HL-60/S4 (cell line): Measurements from ENCODE around the gene AJAP1.

Experiments
- in situ Hi-C: fragments of 300-500 bp; cut with MboI; formaldehyde crosslinking; loops from 2 replicates; pipeline ENCODE4 v1.14.3; 2022; ENCODE audit warnings: low sequenced_read_pairs

AJAP1 gene

GRCh38 chr1:4697801-4698200, 43.4 kb downstream of the AJAP1 start:
- in situ Hi-C loops, result no loop called here

GRCh38 chr1:4698911-4699310, 44.5 kb downstream of the AJAP1 start:
- in situ Hi-C loops, result no loop called here

- in situ Hi-C loops, result no loop called here
Measured at GRCh38 chr1:4699376-4700301, 45.2 kb downstream of the AJAP1 start.

- in situ Hi-C loops, result no loop called here
Measured at GRCh38 chr1:4700801-4701200, 46.4 kb downstream of the AJAP1 start.

- in situ Hi-C loops, result no loop called here
Measured at GRCh38 chr1:4701276-4701675, 46.9 kb downstream of the AJAP1 start.

- in situ Hi-C loops, result no loop called here
Measured at GRCh38 chr1:4702464-4702863, 48.1 kb downstream of the AJAP1 start.

- in situ Hi-C loops, result no loop called here
Measured at GRCh38 chr1:4702932-4703331, 48.5 kb downstream of the AJAP1 start.

GRCh38 chr1:4703646-4704045, 49.2 kb downstream of the AJAP1 start:
- in situ Hi-C loops, result no loop called here

- in situ Hi-C loops, result no loop called here
Measured at GRCh38 chr1:4708840-4709507, 54.6 kb downstream of the AJAP1 start.

- in situ Hi-C loops, result no loop called here
Measured at GRCh38 chr1:4709641-4710040, 55.2 kb downstream of the AJAP1 start.

GRCh38 chr1:4710592-4711415, 56.4 kb downstream of the AJAP1 start:
- in situ Hi-C loops, result no loop called here

- in situ Hi-C loops, result no loop called here
Measured at GRCh38 chr1:4711416-4712275, 57.2 kb downstream of the AJAP1 start.

GRCh38 chr1:4713669-4714068, 59.3 kb downstream of the AJAP1 start:
- in situ Hi-C loops, result no loop called here

- in situ Hi-C loops, result no loop called here
Measured at GRCh38 chr1:4716406-4716805, 62.0 kb downstream of the AJAP1 start.

GRCh38 chr1:4718071-4718470, 63.7 kb downstream of the AJAP1 start:
- in situ Hi-C loops, result no loop called here

- in situ Hi-C loops, result no loop called here
Measured at GRCh38 chr1:4723106-4723505, 68.7 kb downstream of the AJAP1 start.

- in situ Hi-C loops, result no loop called here
Measured at GRCh38 chr1:4724001-4724400, 69.6 kb downstream of the AJAP1 start.

GRCh38 chr1:4724695-4725250, 70.4 kb downstream of the AJAP1 start:
- in situ Hi-C loops, result no loop called here

GRCh38 chr1:4725416-4725815, 71.0 kb downstream of the AJAP1 start:
- in situ Hi-C loops, result no loop called here
